HEK293 (cell line): ENCODE data around the gene BTK.

Experiments used
- CTCF ChIA-PET: fragments of 350-600 bp; formaldehyde crosslinking; extraction: SDS; loops from one replicate; lab custom pipeline; 2021; ENCODE audit warnings: antibody characterized with exemption; lab: Yijun Ruan, JAX
- POLR2A ChIA-PET: fragments of 300-600 bp; formaldehyde crosslinking; extraction: SDS; loops from one replicate; lab custom pipeline; 2020; ENCODE audit warnings: antibody characterized with exemption, inconsistent platforms; lab: Yijun Ruan, JAX
- H3K27ac ChIP-seq: fragments of 200-500 bp; sonication (Bioruptor generic); 2 replicates; pipeline ENCODE4 v1.5.1; 2014; ENCODE audit warnings: low read depth, low read length, control low read depth, inconsistent platforms; ENCODE audit errors: extremely low read depth
- H3K36me3 ChIP-seq, 2 experiments: fragments of 200-500 bp in 1 of 2; sonication (Bioruptor generic) in 1 of 2; 1 replicate in 1 of 2; 2 replicates in 1 of 2; pipeline ENCODE4 v1.5.1; 2014 to 2017; ENCODE audit warnings: inconsistent platforms in 2 of 2, low read length in 2 of 2; ENCODE audit not compliant: control insufficient read depth in 2 of 2, insufficient read depth in 1 of 2
- H3K4me1 ChIP-seq: fragments of 200-500 bp; sonication (Bioruptor generic); 2 replicates; pipeline ENCODE4 v1.5.1; 2014; ENCODE audit warnings: mild to moderate bottlenecking, low read length, inconsistent platforms; ENCODE audit not compliant: control insufficient read depth, insufficient read depth
- H3K4me3 ChIP-seq: 2 replicates; pipeline ENCODE4 v1.5.1; 2011; ENCODE audit warnings: low read depth, mild to moderate bottlenecking, control low read depth, low read length, moderate library complexity
- H3K9me3 ChIP-seq: fragments of 200-500 bp; sonication (Bioruptor generic); 2 replicates; pipeline ENCODE4 v1.5.1; 2014; ENCODE audit warnings: low read depth, low read length, inconsistent platforms; ENCODE audit not compliant: control insufficient read depth, insufficient read depth
- HOXA7 ChIP-seq: sonication (generic); formaldehyde crosslinking; IDR thresholded peaks from 2 replicates; pipeline ENCODE4 v1.8.1; 2022; ENCODE audit warnings: missing genetic modification reagents, borderline replicate concordance
- KLF8 ChIP-seq: fragments of 450-650 bp; formaldehyde crosslinking; IDR thresholded peaks from 2 replicates; pipeline ENCODE4 v1.5.1; 2016; ENCODE audit warnings: missing biosample characterization, missing genetic modification characterization
- MEIS1 ChIP-seq: sonication (generic); formaldehyde crosslinking; IDR thresholded peaks from 2 replicates; pipeline ENCODE4 v1.8.1; 2022; ENCODE audit warnings: missing genetic modification reagents, mild to moderate bottlenecking, borderline replicate concordance
- SCRT1 ChIP-seq: fragments of 450-650 bp; formaldehyde crosslinking; IDR thresholded peaks from 2 replicates; pipeline ENCODE4 v1.5.1; 2016; ENCODE audit warnings: missing biosample characterization, missing genetic modification characterization, borderline replicate concordance
- SP3 ChIP-seq: fragments of 450-650 bp; formaldehyde crosslinking; IDR thresholded peaks from 2 replicates; pipeline ENCODE4 v1.5.1; 2016; ENCODE audit warnings: missing biosample characterization, missing genetic modification characterization
- ZNF114 ChIP-seq: fragments of 450-650 bp; formaldehyde crosslinking; IDR thresholded peaks from 2 replicates; pipeline ENCODE4 v1.5.0; 2017; ENCODE audit warnings: missing biosample characterization, missing genetic modification characterization
- ZNF19 ChIP-seq: fragments of 450-650 bp; formaldehyde crosslinking; IDR thresholded peaks from 2 replicates; pipeline ENCODE4; 2016; ENCODE audit warnings: missing biosample characterization, missing genetic modification characterization, low read depth
- ZNF37A ChIP-seq: fragments of 450-650 bp; IDR thresholded peaks from 2 replicates; pipeline ENCODE4 v1.5.1; 2018; ENCODE audit warnings: missing biosample characterization, missing genetic modification characterization
- ZNF664 ChIP-seq: fragments of 450-650 bp; formaldehyde crosslinking; IDR thresholded peaks from 2 replicates; pipeline ENCODE4 v1.5.1; 2016; ENCODE audit warnings: missing biosample characterization, missing genetic modification characterization
- ZSCAN16 ChIP-seq: fragments of 450-650 bp; formaldehyde crosslinking; IDR thresholded peaks from 2 replicates; pipeline ENCODE4 v1.5.1; 2016; ENCODE audit warnings: missing biosample characterization, missing genetic modification characterization
- TF ChIP-seq, protein P1 (sequence below): fragments of 450-650 bp; formaldehyde crosslinking; IDR thresholded peaks from 2 replicates; pipeline ENCODE4 v1.5.1; 2016; ENCODE audit warnings: missing biosample characterization, missing genetic modification characterization
- TF ChIP-seq, protein P2 (sequence below): fragments of 450-650 bp; formaldehyde crosslinking; IDR thresholded peaks from 2 replicates; pipeline ENCODE4 v1.5.1; 2016; ENCODE audit warnings: missing biosample characterization, missing genetic modification characterization
- TF ChIP-seq, protein P3 (sequence below): fragments of 450-650 bp; formaldehyde crosslinking; IDR thresholded peaks from 2 replicates; pipeline ENCODE4 v1.5.1; 2016; ENCODE audit warnings: missing biosample characterization, missing genetic modification characterization
- TF ChIP-seq, protein P4 (sequence below): fragments of 450-650 bp; formaldehyde crosslinking; IDR thresholded peaks from 2 replicates; pipeline ENCODE4 v1.5.1; 2016; ENCODE audit warnings: missing biosample characterization, missing genetic modification characterization
- TF ChIP-seq, protein P5 (sequence below): fragments of 450-650 bp; formaldehyde crosslinking; IDR thresholded peaks from 2 replicates; pipeline ENCODE4 v1.5.1; 2017; ENCODE audit warnings: missing biosample characterization, missing genetic modification characterization

The BTK gene

DNA sequence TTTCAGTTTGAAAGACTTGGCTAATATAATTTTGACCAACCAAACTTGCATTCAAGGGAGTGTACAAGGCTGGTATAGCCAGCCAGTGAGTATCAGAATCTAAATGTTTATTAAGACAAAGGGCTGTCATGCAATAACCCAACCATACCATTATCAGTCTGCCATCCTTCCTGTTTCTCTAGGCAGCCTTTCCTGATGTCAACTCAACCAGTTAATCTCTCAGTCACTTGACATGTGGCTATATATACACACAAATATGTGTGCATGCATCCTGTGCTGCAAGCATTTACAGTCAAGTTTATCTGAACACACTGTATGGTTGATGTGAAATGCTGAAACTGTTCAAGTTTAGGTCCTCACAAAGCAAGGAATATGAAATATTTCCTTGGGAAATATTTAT, 17.2 kb downstream of the BTK start:
- H3K4me1 ChIP-seq = peaks cover 2% of the 10 kb centered on the region; the same call in 1 of the 2 replicates
- H3K27ac ChIP-seq = no peak overlapping the region
- H3K9me3 ChIP-seq = no peaks in the 10 kb centered on the region
- TF ChIP-seq ZNF114 (tag by site-specific recombination) = no peak
- TF ChIP-seq KLF8 = no peak
- TF ChIP-seq SP3 (tag by site-specific recombination) = no peak
- TF ChIP-seq ZNF19 (tag by site-specific recombination) = no peak
- no peak for TF ChIP-seq SCRT1 (tag by site-specific recombination)
- TF ChIP-seq, protein P1, sequence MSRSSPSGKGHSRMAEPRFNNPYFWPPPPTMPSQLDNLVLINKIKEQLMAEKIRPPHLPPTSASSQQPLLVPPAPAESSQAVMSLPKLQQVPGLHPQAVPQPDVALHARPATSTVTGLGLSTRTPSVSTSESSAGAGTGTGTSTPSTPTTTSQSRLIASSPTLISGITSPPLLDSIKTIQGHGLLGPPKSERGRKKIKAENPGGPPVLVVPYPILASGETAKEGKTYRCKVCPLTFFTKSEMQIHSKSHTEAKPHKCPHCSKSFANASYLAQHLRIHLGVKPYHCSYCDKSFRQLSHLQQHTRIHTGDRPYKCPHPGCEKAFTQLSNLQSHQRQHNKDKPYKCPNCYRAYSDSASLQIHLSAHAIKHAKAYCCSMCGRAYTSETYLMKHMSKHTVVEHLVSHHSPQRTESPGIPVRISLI (tag by site-specific recombination) = no peak
- TF ChIP-seq ZNF37A = no peak
- no peak for TF ChIP-seq MEIS1
- TF ChIP-seq, protein P2, sequence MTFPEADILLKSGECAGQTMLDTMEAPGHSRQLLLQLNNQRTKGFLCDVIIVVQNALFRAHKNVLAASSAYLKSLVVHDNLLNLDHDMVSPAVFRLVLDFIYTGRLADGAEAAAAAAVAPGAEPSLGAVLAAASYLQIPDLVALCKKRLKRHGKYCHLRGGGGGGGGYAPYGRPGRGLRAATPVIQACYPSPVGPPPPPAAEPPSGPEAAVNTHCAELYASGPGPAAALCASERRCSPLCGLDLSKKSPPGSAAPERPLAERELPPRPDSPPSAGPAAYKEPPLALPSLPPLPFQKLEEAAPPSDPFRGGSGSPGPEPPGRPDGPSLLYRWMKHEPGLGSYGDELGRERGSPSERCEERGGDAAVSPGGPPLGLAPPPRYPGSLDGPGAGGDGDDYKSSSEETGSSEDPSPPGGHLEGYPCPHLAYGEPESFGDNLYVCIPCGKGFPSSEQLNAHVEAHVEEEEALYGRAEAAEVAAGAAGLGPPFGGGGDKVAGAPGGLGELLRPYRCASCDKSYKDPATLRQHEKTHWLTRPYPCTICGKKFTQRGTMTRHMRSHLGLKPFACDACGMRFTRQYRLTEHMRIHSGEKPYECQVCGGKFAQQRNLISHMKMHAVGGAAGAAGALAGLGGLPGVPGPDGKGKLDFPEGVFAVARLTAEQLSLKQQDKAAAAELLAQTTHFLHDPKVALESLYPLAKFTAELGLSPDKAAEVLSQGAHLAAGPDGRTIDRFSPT = no peak
- no peak for TF ChIP-seq HOXA7
- TF ChIP-seq, protein P3, sequence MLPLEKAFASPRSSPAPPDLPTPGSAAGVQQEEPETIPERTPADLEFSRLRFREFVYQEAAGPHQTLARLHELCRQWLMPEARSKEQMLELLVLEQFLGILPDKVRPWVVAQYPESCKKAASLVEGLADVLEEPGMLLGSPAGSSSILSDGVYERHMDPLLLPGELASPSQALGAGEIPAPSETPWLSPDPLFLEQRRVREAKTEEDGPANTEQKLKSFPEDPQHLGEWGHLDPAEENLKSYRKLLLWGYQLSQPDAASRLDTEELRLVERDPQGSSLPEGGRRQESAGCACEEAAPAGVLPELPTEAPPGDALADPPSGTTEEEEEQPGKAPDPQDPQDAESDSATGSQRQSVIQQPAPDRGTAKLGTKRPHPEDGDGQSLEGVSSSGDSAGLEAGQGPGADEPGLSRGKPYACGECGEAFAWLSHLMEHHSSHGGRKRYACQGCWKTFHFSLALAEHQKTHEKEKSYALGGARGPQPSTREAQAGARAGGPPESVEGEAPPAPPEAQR (tag by site-specific recombination) = no peak
- H3K4me3 ChIP-seq = no peak overlapping the region
- ChIA-PET POLR2A (interaction anchor here (1.6 kb wide), 1 partner anchor 22 kb away, joined by 8 read pairs; the partner anchor contains the start of gene RPL36A), CTCF (interaction anchor here (0.6 to 1.6 kb wide), 3 partner anchors 9 to 12 kb away, joined by 3 to 6 read pairs (median 4); no protein-coding TSS in a partner anchor)
- no peaks in the 10 kb centered on the region for H3K36me3 ChIP-seq

DNA sequence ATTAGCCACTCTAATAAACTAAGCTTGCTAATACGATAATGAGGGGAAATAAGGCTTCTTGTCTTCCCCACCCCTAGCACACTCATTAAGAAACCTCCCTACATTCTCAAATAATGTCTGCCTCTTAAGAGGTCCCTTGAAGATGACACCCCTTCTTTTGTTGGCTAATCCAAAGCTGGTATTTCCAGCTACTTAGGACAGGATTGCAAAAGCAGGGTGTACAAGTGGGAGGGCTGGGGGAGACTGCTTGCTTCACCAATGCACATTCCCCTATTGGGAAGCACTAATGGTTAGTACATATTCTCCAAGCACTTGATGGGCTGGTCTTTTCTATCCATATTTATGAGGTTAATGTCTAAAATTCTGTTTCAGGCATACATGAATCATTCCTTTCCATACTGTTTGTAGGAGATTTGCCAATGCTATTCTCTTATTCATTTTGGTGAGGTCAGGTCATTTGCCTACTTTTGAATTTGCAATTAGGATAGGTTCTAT, 20.6 kb downstream of the BTK start:
- H3K36me3 ChIP-seq = no peaks in the 10 kb centered on the region
- ChIA-PET POLR2A (interaction anchor here (2.0 kb wide), 1 partner anchor 26 kb away, joined by 10 read pairs; the partner anchor contains the start of gene RPL36A), CTCF (interaction anchor here (1.3 kb wide), 1 partner anchor 8 kb away, joined by 4 read pairs; no protein-coding TSS in a partner anchor)
- TF ChIP-seq, protein P4, sequence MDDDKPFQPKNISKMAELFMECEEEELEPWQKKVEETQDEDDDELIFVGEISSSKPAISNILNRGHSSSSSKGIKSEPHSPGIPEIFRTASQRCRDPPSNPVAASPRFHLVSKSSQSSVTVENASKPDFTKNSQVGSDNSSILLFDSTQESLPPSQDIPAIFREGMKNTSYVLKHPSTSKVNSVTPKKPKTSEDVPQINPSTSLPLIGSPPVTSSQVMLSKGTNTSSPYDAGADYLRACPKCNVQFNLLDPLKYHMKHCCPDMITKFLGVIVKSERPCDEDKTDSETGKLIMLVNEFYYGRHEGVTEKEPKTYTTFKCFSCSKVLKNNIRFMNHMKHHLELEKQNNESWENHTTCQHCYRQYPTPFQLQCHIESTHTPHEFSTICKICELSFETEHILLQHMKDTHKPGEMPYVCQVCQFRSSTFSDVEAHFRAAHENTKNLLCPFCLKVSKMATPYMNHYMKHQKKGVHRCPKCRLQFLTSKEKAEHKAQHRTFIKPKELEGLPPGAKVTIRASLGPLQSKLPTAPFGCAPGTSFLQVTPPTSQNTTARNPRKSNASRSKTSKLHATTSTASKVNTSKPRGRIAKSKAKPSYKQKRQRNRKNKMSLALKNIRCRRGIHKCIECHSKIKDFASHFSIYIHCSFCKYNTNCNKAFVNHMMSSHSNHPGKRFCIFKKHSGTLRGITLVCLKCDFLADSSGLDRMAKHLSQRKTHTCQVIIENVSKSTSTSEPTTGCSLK (tag by site-specific recombination) = no peak
- no peak for TF ChIP-seq ZNF664 (tag by site-specific recombination)
- TF ChIP-seq, protein P5, sequence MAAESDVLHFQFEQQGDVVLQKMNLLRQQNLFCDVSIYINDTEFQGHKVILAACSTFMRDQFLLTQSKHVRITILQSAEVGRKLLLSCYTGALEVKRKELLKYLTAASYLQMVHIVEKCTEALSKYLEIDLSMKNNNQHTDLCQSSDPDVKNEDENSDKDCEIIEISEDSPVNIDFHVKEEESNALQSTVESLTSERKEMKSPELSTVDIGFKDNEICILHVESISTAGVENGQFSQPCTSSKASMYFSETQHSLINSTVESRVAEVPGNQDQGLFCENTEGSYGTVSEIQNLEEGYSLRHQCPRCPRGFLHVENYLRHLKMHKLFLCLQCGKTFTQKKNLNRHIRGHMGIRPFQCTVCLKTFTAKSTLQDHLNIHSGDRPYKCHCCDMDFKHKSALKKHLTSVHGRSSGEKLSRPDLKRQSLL = no peak
- TF ChIP-seq ZSCAN16 = no peak
- peaks cover 2% of the 10 kb centered on the region; the same call in 1 of the 2 replicates for H3K4me1 ChIP-seq
- no peak overlapping the region for H3K4me3 ChIP-seq
- no peak overlapping the region for H3K27ac ChIP-seq
- no peaks in the 10 kb centered on the region for H3K9me3 ChIP-seq
